ENCODE data around the gene TFB2M. TPM values are rescaled to one million over a fixed set of nuclear protein-coding genes. Genes with fewer than 3 reads are reported as not detected.

TFB2M gene
- total and polyA plus RNA-seq, 10 of the 15 experiments (the other 5 are each of a cell fraction or from before 2014, with no cell fraction given): 25.2 to 66.0 (median 36.1) TPM

DNA sequence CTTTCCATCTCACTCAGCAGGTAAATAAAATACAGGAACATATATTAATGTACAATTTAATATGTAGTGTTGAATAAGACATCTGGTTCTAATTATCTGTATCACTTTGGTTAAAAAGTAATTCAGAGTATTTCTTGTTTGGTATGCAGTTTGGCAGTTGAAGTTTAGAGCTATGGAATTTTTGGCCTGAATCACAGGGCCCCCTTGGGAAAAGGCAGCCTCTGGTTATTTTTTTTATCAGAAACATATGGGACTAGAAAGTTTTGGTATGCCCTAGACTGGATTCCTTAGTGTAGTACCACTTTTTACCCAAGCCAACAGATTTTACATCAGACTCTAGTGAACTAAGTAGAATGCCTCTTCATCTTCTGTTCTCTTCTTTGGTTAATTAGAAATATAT, 26.6 kb upstream of the TFB2M start:
- ChIA-PET SMC1A (ENCODE audit: uncharacterized antibody, unreplicated experiment) (interaction anchor here (1.1 to 2.7 kb wide), 6 partner anchors 13 to 38 kb away, joined by 3 to 14 read pairs (median 6); partner anchors contain the start of gene CNST), RAD21 (ENCODE audit: unreplicated experiment) (interaction anchor here (1.7 kb wide), 1 partner anchor 37 kb away, joined by 5 read pairs; no protein-coding TSS in a partner anchor), POLR2A (interaction anchor here (1.6 kb wide), 1 partner anchor 25 kb away, joined by 4 read pairs; no protein-coding TSS in a partner anchor), CTCF (interaction anchor here (1.5 to 1.9 kb wide), 2 partner anchors 95 to 97 kb away, joined by 3 to 5 read pairs; no protein-coding TSS in a partner anchor)
- BruUV-seq (replicated peaks): no TSS peak
- Histone ChIP-seq H3K9ac (ENCODE audit: control insufficient read depth, insufficient read depth, low read length) (no peak overlapping the region), H3K36me3 (ENCODE audit: control insufficient read depth in 2 of 2, insufficient read depth in 2 of 2, low read length in 1 of 2) (peaks cover 0 to 6% of the 10 kb centered on the region in 2 experiments; a peak in 1 of 4 replicates), H2AFZ (ENCODE audit: control insufficient read depth, low read depth, low read length) (no peak overlapping the region), H3K4me3 (no peak overlapping the region), H3K9me3 (replicated peaks; ENCODE audit: control insufficient read depth, insufficient read depth, low read length) (peaks cover 4% of the 10 kb centered on the region; the same call in 2 of the 3 replicates), H3K79me2 (ENCODE audit: control insufficient read depth, insufficient read depth, low read length) (peaks cover 7% of the 10 kb centered on the region), H3K4me2 (ENCODE audit: control insufficient read depth, insufficient read depth) (no peak overlapping the region), H3K27me3 (replicated peaks in 1 of 2; ENCODE audit: control insufficient read depth in 2 of 2, insufficient read depth in 2 of 2, low read length in 1 of 2) (no peaks in the 10 kb centered on the region), H3K4me1 (ENCODE audit: control insufficient read depth, insufficient read depth, low read length) (peaks cover 12% of the 10 kb centered on the region; the same call in 1 of the 2 replicates), H4K20me1 (ENCODE audit: control insufficient read depth, insufficient read depth) (no peaks in the 10 kb centered on the region), H3K27ac (ENCODE audit: control insufficient read depth, insufficient read depth) (no peak overlapping the region)
- no peak for DNase-seq (ENCODE audit: low read depth, low spot score)
- FAIRE-seq: no peak
- ATAC-seq: no peak
- TF ChIP-seq POLR2AphosphoS5 (IDR thresholded peaks at IDR 0.05; ENCODE audit: low read length) (no peak), NFIC (IDR thresholded peaks at IDR 0.05; ENCODE audit: low read depth, low read length) (no peak), CBFB (IDR thresholded peaks at IDR 0.05; ENCODE audit: low read depth) (no peak), CTCF (IDR thresholded peaks at IDR 0.05 in 2 of 3, conservative IDR thresholded peaks at IDR 0.05 in 1 of 3; ENCODE audit: control insufficient read depth in 2 of 3, extremely low read depth in 1 of 3, insufficient read depth in 1 of 3, low read depth in 3 of 3, low read length in 3 of 3) (no peak), ZNF24 (IDR thresholded peaks at IDR 0.05) (no peak), MTA3 (IDR thresholded peaks at IDR 0.05; ENCODE audit: borderline replicate concordance, low read length) (no peak), ATF7 (IDR thresholded peaks at IDR 0.05; ENCODE audit: low read depth) (no peak), BCLAF1 (IDR thresholded peaks at IDR 0.05) (no peak), FOS (IDR thresholded peaks at IDR 0.05; ENCODE audit: borderline replicate concordance, extremely low read depth, insufficient read length) (no peak), MTA2 (IDR thresholded peaks at IDR 0.05; ENCODE audit: low read depth) (no peak), TCF7 (IDR thresholded peaks at IDR 0.05; ENCODE audit: borderline replicate concordance) (no peak), ETV6 (conservative IDR thresholded peaks at IDR 0.05 in 1 of 2, IDR thresholded peaks at IDR 0.05 in 1 of 2; ENCODE audit: borderline replicate concordance in 1 of 2, low read depth in 1 of 2) (no peak)
- in situ Hi-C loops (cut with MboI): no loop called here
- intact Hi-C loops (cut with micrococcal nuclease; ENCODE audit: unreplicated experiment): no loop called here
